ENCODE measurements around the gene TLN1. TPM values are rescaled to one million over a fixed set of nuclear protein-coding genes. Genes with fewer than 3 reads are reported as not detected.

TLN1 gene
- total and polyA plus RNA-seq, 2 of the 4 experiments (the other 2 are of a cell fraction): 228 to 346 TPM

GRCh38 chr9:35659340-35659739 is 72.7 kb downstream of the TLN1 start:
- no peak overlapping the region for H3K27ac ChIP-seq (ENCODE audit: insufficient read depth, low read length)
- TF ChIP-seq, protein P1, sequence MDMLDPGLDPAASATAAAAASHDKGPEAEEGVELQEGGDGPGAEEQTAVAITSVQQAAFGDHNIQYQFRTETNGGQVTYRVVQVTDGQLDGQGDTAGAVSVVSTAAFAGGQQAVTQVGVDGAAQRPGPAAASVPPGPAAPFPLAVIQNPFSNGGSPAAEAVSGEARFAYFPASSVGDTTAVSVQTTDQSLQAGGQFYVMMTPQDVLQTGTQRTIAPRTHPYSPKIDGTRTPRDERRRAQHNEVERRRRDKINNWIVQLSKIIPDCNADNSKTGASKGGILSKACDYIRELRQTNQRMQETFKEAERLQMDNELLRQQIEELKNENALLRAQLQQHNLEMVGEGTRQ (IDR thresholded peaks at IDR 0.05; ENCODE audit: low read depth, low read length): no peak
- TF ChIP-seq RCOR1 (IDR thresholded peaks at IDR 0.05; ENCODE audit: insufficient replicate concordance, low read length) (no peak), NFE2L2 (IDR thresholded peaks at IDR 0.05; ENCODE audit: low read depth, low read length) (no peak)
- peak overlapping the region; percentile 5; the same call in 1 of the 3 replicates for H2BK15ac ChIP-seq (ENCODE audit: low read depth, low read length)
- WGBS, 2 experiments (ENCODE audit: extremely low coverage in 2 of 2, insufficient read length in 1 of 2): 79% methylated on average over 3 of the region's 3 CpGs; no CpG with 5 or more reads in 1 of the 2 experiments
- H3K56ac ChIP-seq (ENCODE audit: extremely low read depth, insufficient read depth, low read length): 0 out of 2 replicates have a peak overlapping the region, but pooled peaks have one; percentile 80
- H3K79me1 ChIP-seq (ENCODE audit: low read depth in 1 of 2, low read length in 2 of 2): peaks cover 22 to 53% of the 10 kb centered on the region in 2 experiments; a peak in 3 of 4 replicates
- peak overlapping the region; percentile 87 for H2BK5ac ChIP-seq (ENCODE audit: low read depth, low read length, poor library complexity, severe bottlenecking)
- DNase-seq (peak; percentile 49), ATAC-seq (ENCODE audit: low read depth) (no peak)
- ChIA-PET CTCF (interaction anchor here (0.8 to 3.1 kb wide), 5 partner anchors 11 to 131 kb away, joined by 3 to 19 read pairs (median 3); no protein-coding TSS in a partner anchor), POLR2A (ENCODE audit: unreplicated experiment) (no interaction called here)
- peak overlapping the region; percentile 94; the same call in 1 of the 2 replicates for H3K14ac ChIP-seq (replicated peaks; ENCODE audit: low read depth, low read length)
- peaks cover 6% of the 10 kb centered on the region for H3K9me1 ChIP-seq (ENCODE audit: insufficient read depth, low read length)
- H2AFZ ChIP-seq (replicated peaks; ENCODE audit: low read length, poor library complexity): no peak overlapping the region
- H4K91ac ChIP-seq (ENCODE audit: insufficient read depth, low read depth, low read length): no peak overlapping the region; the same call in 1 of the 2 replicates
- H3K9ac ChIP-seq (ENCODE audit: low read depth, low read length): peak overlapping the region; percentile 85; the same call in 1 of the 2 replicates
- intact Hi-C loops (cut with micrococcal nuclease): loop anchor here (5.0 to 10.0 kb wide), 4 partner anchors 33 to 175 kb away; partner anchors contain the start of genes HINT2 and SPAG8
- H2AK5ac ChIP-seq (ENCODE audit: low read depth, low read length): peak overlapping the region; percentile 20; the same call in 1 of the 2 replicates
- peak overlapping the region; percentile 78; the same call in 1 of the 2 replicates for H3K23ac ChIP-seq (ENCODE audit: low read depth, low read length)
- H3K4me2 ChIP-seq (ENCODE audit: low read depth, low read length): peak overlapping the region; percentile 70
- H3K4me1 ChIP-seq (ENCODE audit: control insufficient read depth, insufficient read depth, low read length): peaks cover 10% of the 10 kb centered on the region
- peaks cover 3% of the 10 kb centered on the region; the same call in 1 of the 2 replicates for H4K20me1 ChIP-seq (ENCODE audit: insufficient read depth, low read length)
- H3K4ac ChIP-seq (ENCODE audit: low read depth, low read length): peak overlapping the region; percentile 92; the same call in 1 of the 2 replicates
- no peaks in the 10 kb centered on the region for H3K9me3 ChIP-seq (ENCODE audit: control insufficient read depth, insufficient read depth, low read length)
- no TSS peak for BruUV-seq (replicated peaks)
- peak overlapping the region; percentile 78; the same call in 1 of the 2 replicates for H3K4me3 ChIP-seq (ENCODE audit: insufficient read depth, low read depth, low read length)
- in situ Hi-C loops (cut with MboI; ENCODE audit: low sequenced_read_pairs): loop anchor here (10.0 kb wide), 1 partner anchor 155 kb away; no protein-coding TSS in a partner anchor
- peak overlapping the region; percentile 18; the same call in 1 of the 2 replicates for H2BK20ac ChIP-seq (ENCODE audit: low read depth, low read length)
- peaks cover 11% of the 10 kb centered on the region for H3K36me3 ChIP-seq (ENCODE audit: control insufficient read depth, insufficient read depth, low read length)
- H3K27me3 ChIP-seq (ENCODE audit: control insufficient read depth, insufficient read depth, low read length): no peaks in the 10 kb centered on the region
- no peak overlapping the region for H4K5ac ChIP-seq (ENCODE audit: low read depth, low read length)
- H4K8ac ChIP-seq (ENCODE audit: low read depth in 2 of 2, low read length in 2 of 2): no peak overlapping the region
- no peak overlapping the region for H2BK120ac ChIP-seq (ENCODE audit: low read depth, low read length)
- no peak overlapping the region for H3K18ac ChIP-seq (ENCODE audit: low read depth, low read length)
- dilution Hi-C loops (cut with HindIII; ENCODE audit: low sequenced_read_pairs, unreplicated experiment): no loop called here
- no peak overlapping the region for H2AK9ac ChIP-seq (replicated peaks; ENCODE audit: low read depth, low read length, poor library complexity)
